MCF 10A (cell line): ENCODE measurements around the gene PIK3R5. TPM values are rescaled to one million over a fixed set of nuclear protein-coding genes. Genes with fewer than 3 reads are reported as not detected.

Experiments used
- BruUV-seq: library from RNA; stranded (reverse); fragments of 400-500 nt; replicated peaks from 2 replicates; lab custom pipeline; 2021; lab: Mats Ljungman, UMichigan
- CTCF ChIA-PET: fragments of 300-600 bp; sonication (Branson Sonifier 250); formaldehyde crosslinking; extraction: SDS; loops from one replicate; lab custom pipeline; 2021; ENCODE audit warnings: antibody characterized with exemption, inconsistent platforms; lab: Yijun Ruan, JAX
- POLR2A ChIA-PET: fragments of 300-600, 350-650 bp; sonication (Branson Sonifier 250); formaldehyde crosslinking; extraction: SDS; loops from one replicate; lab custom pipeline; 2020; ENCODE audit warnings: antibody characterized with exemption, inconsistent platforms; lab: Yijun Ruan, JAX
- DNase-seq: peaks from one replicate; pipeline ENCODE4 v3.0.0-alpha.2; 2018; ENCODE audit not compliant: unreplicated experiment
- H3K27ac Mint-ChIP-seq: one replicate; pipeline ENCODE4 v1.8.0; 2022; ENCODE audit warnings: mild to moderate bottlenecking, low read depth, mixed read lengths; ENCODE audit not compliant: unreplicated experiment
- H3K27me3 Mint-ChIP-seq: one replicate; pipeline ENCODE4 v1.8.0; 2022; ENCODE audit warnings: mixed read lengths; ENCODE audit not compliant: insufficient read depth, unreplicated experiment
- H3K36me3 Mint-ChIP-seq: one replicate; pipeline ENCODE4 v1.8.0; 2022; ENCODE audit warnings: mild to moderate bottlenecking, moderate library complexity, mixed read lengths; ENCODE audit not compliant: insufficient read depth, unreplicated experiment
- H3K4me1 Mint-ChIP-seq: one replicate; pipeline ENCODE4 v1.8.0; 2022; ENCODE audit warnings: mixed read lengths; ENCODE audit not compliant: insufficient read depth, unreplicated experiment
- H3K4me3 Mint-ChIP-seq: one replicate; pipeline ENCODE4 v1.8.0; 2022; ENCODE audit warnings: mild to moderate bottlenecking, moderate library complexity, mixed read lengths; ENCODE audit not compliant: unreplicated experiment
- H3K9me3 Mint-ChIP-seq: one replicate; pipeline ENCODE4 v1.8.0; 2022; ENCODE audit warnings: mixed read lengths; ENCODE audit not compliant: unreplicated experiment
- CTCF ChIP-seq: fragments of 200-600 bp; IDR thresholded peaks from one replicate; pipeline ENCODE4 v1.8.0; 2022; ENCODE audit warnings: antibody characterized with exemption, mild to moderate bottlenecking; ENCODE audit not compliant: unreplicated experiment
- intact Hi-C: fragments of 100-400 bp; cut with micrococcal nuclease; formaldehyde crosslinking; loops from 2 replicates; pipeline ENCODE4 v1.14.1; 2022
- total RNA-seq: library from RNA; stranded (reverse); gene quantifications from 2 replicates; pipeline ENCODE4 v1.2.3, GENCODE V29; 2022

The PIK3R5 gene
- total RNA-seq, 1 experiment from 2014 or later = not detected

DNA sequence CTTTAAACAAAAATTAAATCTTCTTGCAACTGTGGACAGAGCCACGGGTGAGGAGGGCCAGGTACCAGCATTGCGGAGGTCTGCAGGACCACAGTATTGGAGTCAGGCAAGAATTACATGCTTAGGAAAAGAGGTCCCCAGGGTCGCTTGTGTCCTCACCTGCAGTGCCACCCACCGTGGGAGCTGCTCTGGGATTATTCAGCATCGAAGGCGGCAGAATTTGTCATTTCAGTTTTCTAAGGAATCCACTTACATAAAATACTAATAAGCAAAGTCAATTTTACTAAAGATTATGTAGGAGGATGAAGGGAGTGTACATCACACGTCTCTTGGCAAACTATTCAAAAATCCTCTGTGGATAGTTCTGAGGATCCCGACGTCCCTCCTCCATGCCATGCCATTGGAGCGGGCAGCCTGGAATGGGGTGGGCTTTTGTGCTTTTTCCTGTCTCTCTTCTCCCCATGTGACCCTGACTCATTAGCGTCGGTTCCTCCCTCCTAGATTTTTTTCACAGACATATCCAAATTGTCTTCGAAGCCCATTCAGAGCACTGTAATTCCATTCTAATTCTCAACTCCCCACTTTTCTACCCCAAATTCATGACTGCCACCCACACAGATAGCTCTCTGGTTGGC, 95.0 kb downstream of the PIK3R5 start:
- TF ChIP-seq CTCF = no peak
- Mint-ChIP-seq H3K36me3 (no peaks in the 10 kb centered on the region), H3K27me3 (peaks cover 48% of the 10 kb centered on the region), H3K27ac (no peak overlapping the region), H3K9me3 (no peaks in the 10 kb centered on the region), H3K4me1 (no peaks in the 10 kb centered on the region), H3K4me3 (no peak overlapping the region)
- DNase-seq = no peak
- BruUV-seq = no TSS peak
- intact Hi-C loops = no loop called here
- ChIA-PET POLR2A (no interaction called here), CTCF (interaction anchor here (0.6 to 1.4 kb wide), 3 partner anchors 128 to 332 kb away, joined by 3 read pairs; no protein-coding TSS in a partner anchor)

GRCh38 chr17:8869114-8869815, 96.2 kb downstream of the PIK3R5 start:
- H3K27ac Mint-ChIP-seq = no peak overlapping the region
- H3K9me3 Mint-ChIP-seq = no peaks in the 10 kb centered on the region
- H3K4me3 Mint-ChIP-seq = no peak overlapping the region
- no TSS peak for BruUV-seq
- no peaks in the 10 kb centered on the region for H3K4me1 Mint-ChIP-seq
- H3K36me3 Mint-ChIP-seq = no peaks in the 10 kb centered on the region
- TF ChIP-seq CTCF = no peak
- DNase-seq = no peak
- CTCF ChIA-PET = interaction anchor here (0.7 to 1.4 kb wide), 2 partner anchors 129 to 323 kb away, joined by 3 read pairs; no protein-coding TSS in a partner anchor
- intact Hi-C loops = no loop called here
- peaks cover 48% of the 10 kb centered on the region for H3K27me3 Mint-ChIP-seq
- POLR2A ChIA-PET = no interaction called here

DNA sequence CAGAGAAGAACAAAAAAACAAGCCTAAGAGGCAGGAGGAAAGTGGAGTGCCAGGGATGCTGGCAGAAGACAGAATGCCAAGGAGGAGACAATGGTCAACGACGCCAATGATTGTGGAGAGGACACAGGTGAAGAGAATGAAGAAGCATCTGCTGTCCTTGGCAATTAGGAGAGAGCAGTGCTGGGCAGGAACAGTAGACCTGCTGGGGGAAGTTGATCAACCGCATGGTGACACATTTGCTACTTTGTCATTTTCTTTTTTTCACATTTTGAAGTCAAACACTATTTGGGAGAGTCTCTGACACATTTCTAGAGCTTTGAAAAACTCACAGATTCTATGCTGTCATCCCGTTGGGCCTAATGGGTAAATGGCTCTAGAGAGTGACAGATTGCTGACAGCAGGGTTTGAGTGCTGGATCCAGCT, 97.0 kb downstream of the PIK3R5 start:
- ChIA-PET POLR2A (no interaction called here), CTCF (interaction anchor here (0.7 kb wide), 1 partner anchor 322 kb away, joined by 3 read pairs; no protein-coding TSS in a partner anchor)
- no TSS peak for BruUV-seq
- Mint-ChIP-seq H3K4me3 (no peak overlapping the region), H3K27me3 (peaks cover 48% of the 10 kb centered on the region), H3K9me3 (no peaks in the 10 kb centered on the region), H3K4me1 (no peaks in the 10 kb centered on the region), H3K27ac (no peak overlapping the region), H3K36me3 (no peaks in the 10 kb centered on the region)
- no peak for TF ChIP-seq CTCF
- DNase-seq = no peak
- intact Hi-C loops = no loop called here

GRCh38 chr17:8868092-8868491, 97.4 kb downstream of the PIK3R5 start:
- no peak overlapping the region for H3K27ac Mint-ChIP-seq
- no TSS peak for BruUV-seq
- DNase-seq = no peak
- peaks cover 48% of the 10 kb centered on the region for H3K27me3 Mint-ChIP-seq
- H3K36me3 Mint-ChIP-seq = no peaks in the 10 kb centered on the region
- H3K4me3 Mint-ChIP-seq = no peak overlapping the region
- intact Hi-C loops = no loop called here
- no peaks in the 10 kb centered on the region for H3K4me1 Mint-ChIP-seq
- TF ChIP-seq CTCF = no peak
- POLR2A ChIA-PET = no interaction called here
- no peaks in the 10 kb centered on the region for H3K9me3 Mint-ChIP-seq
- CTCF ChIA-PET = interaction anchor here (0.6 kb wide), 1 partner anchor 32 kb away, joined by 3 read pairs; no protein-coding TSS in a partner anchor
